AG09319 (cell line): ENCODE measurements around the gene GGA3.
A peak's percentile ranks its signal among the peaks of the same experiment; 100 is the strongest.

Source experiments
- DNase-seq: peaks from one replicate; pipeline ENCODE4 v3.0.0-alpha.2; 2010; ENCODE audit warnings: low read depth; ENCODE audit errors: extremely low read depth
- TF ChIP-seq, protein P1 (sequence below): IDR thresholded peaks from 2 replicates; pipeline ENCODE4 v1.5.1; 2011; ENCODE audit warnings: low read depth, mild to moderate bottlenecking, inconsistent platforms, low read length, moderate library complexity

The GGA3 gene

DNA sequence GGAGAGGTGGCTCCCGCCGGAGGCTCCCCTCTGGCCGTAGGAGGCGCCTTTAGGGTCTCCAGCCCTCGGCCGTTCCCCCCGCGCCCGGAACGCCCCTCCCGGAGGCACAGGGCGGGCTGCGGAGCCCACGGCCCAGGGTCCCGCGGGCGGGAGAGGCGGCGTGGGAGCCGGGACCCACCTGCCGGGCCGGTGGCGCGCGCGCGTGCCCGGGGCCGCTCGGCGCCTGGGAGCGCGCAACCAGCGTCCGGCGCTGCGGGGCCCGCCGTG is 9.5 kb upstream of the GGA3 start, which contains the start of gene MIF4GD:
MIF4GD (minus strand) TSS at position 266 of the 267 bp plus-strand sequence. CDS start 1,036 bp downstream, outside the sequence.
- TF ChIP-seq, protein P1, sequence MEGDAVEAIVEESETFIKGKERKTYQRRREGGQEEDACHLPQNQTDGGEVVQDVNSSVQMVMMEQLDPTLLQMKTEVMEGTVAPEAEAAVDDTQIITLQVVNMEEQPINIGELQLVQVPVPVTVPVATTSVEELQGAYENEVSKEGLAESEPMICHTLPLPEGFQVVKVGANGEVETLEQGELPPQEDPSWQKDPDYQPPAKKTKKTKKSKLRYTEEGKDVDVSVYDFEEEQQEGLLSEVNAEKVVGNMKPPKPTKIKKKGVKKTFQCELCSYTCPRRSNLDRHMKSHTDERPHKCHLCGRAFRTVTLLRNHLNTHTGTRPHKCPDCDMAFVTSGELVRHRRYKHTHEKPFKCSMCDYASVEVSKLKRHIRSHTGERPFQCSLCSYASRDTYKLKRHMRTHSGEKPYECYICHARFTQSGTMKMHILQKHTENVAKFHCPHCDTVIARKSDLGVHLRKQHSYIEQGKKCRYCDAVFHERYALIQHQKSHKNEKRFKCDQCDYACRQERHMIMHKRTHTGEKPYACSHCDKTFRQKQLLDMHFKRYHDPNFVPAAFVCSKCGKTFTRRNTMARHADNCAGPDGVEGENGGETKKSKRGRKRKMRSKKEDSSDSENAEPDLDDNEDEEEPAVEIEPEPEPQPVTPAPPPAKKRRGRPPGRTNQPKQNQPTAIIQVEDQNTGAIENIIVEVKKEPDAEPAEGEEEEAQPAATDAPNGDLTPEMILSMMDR = no peak
- DNase-seq = no peak

DNA sequence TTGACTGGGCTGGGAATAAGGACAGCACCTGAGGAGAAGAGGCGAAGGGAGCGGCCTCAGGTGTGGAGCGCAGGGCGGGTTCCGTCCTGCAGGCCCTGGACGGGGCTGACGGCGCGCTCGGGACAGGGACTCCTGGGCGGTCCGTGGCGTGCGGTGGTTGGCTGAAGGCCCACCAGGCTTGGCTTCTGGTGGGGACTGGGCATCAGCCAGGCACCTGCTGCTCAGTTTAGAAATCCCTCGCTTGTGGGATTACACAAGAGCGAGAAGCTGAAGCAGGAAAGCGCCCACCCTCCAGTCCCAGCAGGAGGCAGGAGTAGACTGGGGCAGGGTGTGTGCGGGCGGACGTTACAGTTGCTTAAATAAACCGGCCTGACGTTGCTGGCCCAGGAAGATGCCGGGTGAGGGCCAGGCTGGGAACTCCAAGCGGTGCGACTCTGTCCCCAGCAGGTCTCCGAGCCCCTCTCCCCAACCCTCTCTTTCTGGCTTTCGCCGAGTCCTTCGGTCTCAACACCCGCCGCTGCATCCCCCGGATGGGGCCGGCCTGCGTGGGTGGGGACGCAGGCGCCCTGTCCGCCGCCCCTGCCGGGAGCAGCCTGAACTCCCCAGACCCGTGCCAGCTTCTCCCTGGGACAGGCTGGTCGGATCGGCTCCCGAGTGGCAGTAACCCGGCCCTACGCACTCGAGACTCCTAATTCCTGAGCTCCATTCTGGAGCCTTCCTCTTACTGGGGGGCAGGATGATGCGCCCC is 9.0 kb upstream of the GGA3 start:
- TF ChIP-seq, protein P1 = peak; percentile 62
- DNase-seq = no peak

DNA sequence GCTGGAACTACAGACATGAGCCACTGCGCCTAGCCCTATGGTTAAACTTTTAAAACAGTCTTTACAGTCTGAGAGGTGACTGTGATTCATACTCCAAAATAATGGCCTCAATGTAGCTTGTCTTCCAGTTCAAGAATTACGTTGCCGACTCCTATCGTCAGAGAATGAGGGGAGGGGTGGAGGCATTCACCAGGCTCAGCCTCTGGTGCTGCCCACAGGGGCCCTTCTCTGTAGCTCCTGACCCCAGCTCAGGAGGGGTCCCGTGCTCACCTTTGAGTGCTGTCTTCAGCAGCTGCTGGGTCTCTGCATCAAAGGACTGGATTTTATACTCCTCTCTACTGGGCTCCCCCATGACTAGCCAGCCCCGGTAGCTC is 8.4 kb upstream of the GGA3 start:
- no peak for DNase-seq
- TF ChIP-seq, protein P1 = no peak

DNA sequence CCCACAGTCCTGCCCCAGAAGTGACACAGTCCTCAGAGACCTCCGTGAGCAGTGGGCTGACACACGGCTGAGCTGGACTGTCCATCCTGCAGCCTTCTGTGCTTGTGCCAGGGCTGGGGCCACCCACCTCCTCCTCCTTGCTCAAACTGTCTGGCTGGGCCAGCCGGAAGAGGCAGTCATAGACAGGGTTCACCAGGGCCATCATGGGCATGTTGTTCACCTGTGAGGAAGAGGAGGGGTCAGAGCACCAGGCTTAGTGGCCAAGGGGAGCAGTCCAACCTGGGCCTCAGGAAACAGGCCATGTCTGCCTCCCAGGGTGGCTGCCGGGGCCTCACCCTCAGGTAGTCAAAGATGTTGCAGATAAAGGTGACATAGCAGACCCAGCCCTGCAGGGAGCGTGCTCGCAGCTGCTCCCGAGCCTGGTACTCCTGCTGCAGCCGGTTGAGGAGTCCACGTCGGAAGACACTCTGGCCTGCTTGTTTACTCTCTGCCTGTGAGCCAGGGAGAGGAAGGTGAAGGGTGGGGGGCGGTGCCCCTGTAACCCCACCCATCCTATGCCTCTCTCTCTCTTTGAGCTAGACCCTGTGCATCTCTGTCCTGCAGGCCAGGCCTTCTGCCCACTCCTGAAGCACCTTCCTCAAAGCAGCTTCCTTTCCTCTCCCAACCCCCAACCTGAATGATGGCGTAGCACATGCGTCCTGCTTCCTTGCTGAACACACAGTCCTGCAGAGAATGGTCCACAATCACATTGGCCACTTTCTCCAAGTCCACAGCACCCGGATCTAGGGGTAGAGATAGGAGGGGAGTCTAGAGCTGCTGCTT is 6.2 kb upstream of the GGA3 start:
- no peak for DNase-seq
- TF ChIP-seq, protein P1 = no peak

DNA sequence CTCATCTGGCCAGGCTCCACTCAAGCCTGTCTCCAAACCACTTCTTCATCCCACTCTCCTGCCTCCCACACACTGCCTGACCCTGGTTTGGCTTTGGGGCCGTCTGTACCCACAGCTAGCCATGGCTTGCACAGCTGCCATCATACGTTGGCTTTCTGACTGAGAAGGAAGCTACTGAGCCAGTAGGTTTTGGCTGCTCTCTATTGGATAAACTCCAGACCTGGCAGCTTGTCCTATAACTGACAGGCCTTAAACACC is 5.7 kb upstream of the GGA3 start:
- TF ChIP-seq, protein P1 = no peak
- no peak for DNase-seq

DNA sequence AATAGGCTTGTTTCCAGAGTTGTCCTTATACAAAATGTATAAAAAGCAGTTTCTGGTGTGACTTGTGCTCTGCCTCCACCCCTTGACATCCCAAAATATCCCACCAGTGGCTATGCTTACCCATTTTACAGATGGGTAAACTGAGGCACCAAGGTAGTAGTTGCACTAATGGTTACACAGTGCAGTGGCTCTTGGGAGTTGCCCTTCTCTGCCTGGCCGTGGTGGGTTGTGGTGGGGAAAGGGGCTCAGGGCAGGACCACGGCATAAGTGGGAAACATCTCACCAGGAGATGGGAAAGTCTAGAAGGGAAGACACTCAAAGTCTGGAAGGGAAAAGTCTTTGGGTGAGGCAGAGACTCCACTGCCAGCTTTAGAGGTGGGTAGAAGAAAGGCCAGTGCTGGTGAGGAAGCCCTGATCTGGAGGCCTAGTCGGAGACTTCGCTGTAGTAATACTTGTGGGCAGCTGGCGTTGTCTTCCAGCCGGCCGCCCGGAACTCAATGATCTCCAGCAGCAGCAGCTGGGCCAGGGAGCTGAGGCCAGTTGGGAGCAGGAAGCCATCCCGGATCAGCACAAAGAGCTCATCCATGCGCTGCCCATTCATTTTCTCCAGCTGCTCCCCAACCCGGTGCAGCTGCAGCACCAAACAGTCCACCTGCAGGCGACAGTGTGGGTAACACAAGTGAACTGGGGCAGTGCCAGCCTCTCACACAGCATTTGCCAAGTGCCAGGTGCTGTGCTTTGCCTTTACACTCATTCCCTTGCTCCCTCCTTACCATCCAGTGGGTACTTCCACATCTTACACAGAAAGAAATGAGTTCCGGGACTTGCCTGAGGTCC is 5.1 kb upstream of the GGA3 start:
- no peak for DNase-seq

More for the DNA sequence above, 5.1 kb upstream of the GGA3 start:
- TF ChIP-seq, protein P1 = no peak
